Stimulated activated CD8-positive, alpha-beta memory T cell treated with anti-CD3 and anti-CD28 coated beads, Interleukin-4, amount 100 ng/mL, for 48 hours (primary cell): Measurements from ENCODE around the gene RAB6D.
"Not testable (repeated sequence)": the region's sequence is repeated elsewhere in the genome, so short reads cannot be mapped to it uniquely, and the experiment has no call there.

Source experiments
- DNase-seq: peaks from one replicate; pipeline ENCODE4 v3.0.0-alpha.2; 2020

RAB6D gene

DNA sequence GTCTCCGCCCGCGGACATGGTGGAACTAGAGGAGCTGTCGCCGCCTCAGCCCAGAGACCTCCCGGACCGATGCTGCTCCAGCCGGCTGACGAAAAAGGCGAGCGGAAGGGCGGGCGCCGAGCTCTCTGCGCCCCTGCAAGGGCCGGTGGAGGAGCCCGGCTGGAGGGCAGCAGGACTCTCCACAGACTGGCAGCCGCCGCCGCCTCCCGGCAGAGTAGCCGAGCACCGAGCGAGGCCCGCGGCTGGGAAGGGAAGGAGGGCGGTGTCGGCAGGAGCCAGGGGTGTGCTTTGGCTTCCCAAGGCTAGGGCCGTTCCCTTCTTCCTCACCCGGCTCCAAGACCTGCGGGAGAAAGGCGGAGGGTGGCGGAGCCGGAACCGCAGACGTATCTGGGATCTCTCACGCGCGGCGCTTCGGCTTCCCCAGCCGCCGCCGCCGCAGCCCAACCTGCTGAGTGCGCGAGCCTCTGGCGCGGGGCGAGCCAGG lies at the start of gene RAB6D:
Gene RAB6D, minus strand, starts transcription at position 466 of the 484 bp plus-strand sequence. Its CDS starts 448 bp downstream, at position 18.
- DNase-seq: peak; percentile 27

DNA sequence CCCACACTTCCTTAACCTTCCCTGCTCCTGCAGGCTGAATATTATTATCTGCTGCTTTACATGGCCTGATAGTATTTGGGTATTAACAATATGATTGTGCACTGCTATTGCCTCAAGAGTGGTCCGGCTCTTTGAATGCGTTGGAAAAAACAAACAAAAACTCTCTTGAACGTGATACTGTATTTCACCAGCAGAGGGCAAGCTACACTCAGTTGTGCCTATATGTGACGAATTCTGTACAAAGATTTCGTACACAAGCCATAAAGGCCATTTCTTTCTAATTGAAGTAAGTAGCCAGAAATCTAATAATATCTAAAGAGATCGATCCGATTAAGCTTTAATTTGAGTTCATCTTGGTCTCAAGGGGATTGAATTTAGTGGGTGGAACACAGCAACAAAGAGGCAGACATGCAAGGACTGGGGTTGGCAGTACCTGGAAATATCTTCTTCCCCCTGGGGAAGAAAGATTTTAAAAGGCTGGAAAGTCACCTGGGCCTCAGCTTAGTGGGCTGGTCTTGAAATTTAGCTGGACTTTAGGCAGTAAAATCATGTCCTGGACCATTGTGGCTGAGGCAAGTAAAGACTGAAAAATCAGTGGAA lies 49.3 kb upstream of the RAB6D start:
- DNase-seq: no peak

DNA sequence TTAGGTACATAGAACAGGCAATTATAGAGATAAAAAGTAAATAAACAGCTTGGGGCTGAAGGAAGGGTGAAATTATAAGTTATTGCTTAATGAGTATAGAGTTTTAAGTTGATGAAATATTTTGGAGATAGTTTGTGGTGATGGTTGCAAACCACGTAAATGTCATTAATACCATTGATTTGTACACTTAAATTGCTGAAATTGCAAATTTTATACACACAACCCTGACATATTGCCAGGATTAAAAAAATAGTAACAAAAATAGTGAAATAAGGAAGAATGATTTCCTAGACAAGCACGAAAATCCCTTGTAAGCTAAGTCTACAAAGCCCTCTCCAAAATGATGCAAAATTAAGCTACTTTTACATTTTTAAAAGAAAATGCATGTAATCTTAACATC lies 46.2 kb upstream of the RAB6D start:
- DNase-seq: no peak

DNA sequence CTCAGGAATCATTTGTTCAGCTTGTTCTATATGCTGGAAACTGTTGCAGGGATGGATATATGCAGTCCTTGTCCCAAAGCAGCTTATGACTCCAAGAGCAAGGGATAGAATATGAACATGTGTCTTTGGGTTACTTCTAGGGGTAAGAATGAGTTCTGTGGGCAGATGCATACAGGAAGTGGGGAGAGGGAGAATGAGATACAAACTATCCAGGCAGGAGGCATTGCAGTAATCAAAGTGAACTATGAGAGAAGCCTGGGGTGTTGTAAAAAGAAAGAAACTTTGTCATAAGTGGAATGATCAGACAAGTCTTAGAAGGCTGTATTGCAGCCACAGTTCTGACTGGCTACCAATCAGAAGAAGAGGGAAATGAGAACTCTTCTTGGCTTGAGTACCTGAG lies 44.8 kb upstream of the RAB6D start:
- DNase-seq: no peak

DNA sequence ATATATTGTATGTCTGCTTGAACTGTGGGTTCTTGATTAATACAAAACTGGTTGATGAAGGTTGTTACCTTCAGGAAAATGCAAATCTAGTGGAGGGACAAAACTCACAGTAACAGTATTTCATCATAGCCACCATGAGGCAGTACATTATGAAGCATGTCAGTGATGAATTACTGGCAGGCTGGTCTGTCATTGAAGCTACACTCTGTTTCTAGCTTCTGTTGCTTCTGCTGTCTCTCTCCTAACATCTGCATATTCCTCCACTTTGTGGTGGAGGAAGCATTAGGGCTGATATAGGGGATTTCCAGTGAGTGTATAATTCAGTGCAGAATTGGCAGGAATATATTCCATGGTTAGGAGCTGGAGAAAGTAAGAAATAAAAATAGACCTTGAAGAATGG lies 44.2 kb upstream of the RAB6D start:
- DNase-seq: no peak

DNA sequence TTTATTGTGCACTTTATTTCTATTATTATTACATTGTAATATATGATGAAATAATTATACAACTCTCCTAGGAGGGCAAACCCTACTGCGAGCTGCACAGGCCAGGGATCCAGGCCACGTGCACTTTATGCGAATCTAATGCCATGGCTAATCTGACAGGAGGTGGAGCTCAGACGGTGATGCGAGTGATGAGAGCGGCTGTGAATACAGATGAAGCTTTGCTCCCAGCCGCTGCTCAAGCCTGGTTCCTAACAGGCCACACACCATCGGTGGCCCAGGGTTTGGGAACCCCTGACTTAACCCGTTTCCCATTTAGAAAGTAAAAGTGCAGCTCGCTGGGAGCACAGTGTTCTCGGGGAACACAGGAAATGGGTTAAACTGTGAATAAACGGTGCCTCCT lies 40.8 kb upstream of the RAB6D start:
- no peak for DNase-seq

DNA sequence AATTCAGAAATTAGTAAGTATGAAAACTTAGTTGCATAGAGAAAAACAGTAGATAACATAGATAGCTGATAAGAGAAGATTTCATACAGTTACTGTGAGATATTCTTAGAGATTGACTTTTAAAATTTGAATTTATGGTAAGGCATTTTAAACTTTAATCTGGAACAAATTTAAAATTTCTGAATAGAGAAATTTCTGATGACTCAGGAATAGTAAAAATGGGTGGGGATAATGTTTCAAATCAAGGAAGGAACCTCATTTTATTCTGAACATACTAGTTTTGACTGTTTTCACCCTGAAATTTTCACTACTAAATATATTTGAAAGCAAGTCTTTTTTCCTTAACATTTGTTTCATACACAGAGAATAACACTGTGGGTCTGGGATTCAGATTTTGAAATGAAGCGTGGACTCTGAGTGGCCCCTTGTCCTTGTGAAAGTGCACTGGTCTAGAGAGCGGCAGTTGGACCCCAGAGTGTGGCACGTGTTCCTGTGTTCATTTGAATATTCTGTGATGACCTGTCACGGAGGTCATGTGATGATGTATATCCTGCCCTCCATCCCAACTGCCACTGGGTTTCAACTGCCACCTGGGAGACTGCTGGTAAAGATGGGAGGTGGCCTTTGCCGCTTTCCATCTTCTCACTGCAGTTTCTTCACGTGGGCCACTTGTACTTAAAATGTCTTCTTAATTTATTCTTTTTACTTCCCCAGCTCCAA lies 38.5 kb upstream of the RAB6D start:
- no peak for DNase-seq

DNA sequence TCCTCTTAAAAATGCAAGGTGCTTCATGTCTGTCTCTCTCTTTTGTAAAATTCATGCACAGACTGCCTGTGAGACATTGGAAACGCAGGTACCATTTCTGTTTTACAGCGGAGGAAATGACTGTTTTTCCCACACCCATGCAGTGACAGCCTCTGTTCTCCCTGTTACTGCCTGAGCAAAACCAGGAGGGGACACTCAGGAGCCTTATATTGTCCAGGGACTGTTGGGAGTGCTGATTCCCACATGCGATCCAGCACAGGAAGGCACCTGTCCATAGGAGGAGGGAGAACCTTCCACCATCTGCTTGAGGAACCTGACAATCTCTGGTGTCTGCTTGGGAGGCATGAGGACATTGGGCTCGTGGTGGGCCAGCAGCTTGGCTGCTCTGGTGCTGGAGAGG lies 36.9 kb upstream of the RAB6D start:
- DNase-seq: no peak

DNA sequence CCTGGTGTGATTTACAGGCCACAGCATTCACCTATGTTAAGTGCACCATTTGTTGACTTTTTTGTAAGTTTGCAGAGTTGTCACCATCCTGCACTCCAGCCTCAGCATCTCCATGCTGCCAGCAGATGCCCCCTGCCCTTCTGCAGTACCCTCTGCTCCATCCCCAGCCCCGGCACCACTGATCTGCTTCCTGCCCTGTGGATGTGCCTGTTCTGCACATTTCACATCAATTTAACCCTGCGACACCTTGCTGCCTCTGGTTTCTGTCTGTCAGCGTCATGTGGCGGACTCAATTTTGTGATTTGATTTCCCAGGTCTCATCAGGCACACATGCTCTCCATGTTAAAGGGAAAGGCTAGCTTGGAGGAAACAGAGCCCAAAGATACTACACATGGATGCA lies 36.5 kb upstream of the RAB6D start:
- DNase-seq: not testable (repeated sequence)

DNA sequence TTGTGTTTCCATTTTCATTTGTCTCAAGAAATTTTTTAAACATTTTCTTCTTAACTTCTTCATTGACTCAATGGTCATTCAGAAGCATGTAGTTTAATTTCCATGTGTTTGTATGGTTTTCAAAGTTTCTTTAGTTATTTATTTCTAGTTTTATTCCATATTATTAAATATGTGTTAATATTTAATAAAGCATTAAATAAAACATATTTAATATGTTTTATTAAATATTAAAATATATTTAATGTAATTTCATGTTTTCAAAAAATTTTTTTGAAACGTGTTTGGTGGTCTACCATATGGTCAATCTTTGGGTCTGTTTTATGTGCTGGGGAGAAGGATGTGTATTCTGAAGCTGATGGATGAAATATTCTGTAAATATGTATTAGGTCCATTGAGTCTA lies 32.2 kb upstream of the RAB6D start:
- not testable (repeated sequence) for DNase-seq

DNA sequence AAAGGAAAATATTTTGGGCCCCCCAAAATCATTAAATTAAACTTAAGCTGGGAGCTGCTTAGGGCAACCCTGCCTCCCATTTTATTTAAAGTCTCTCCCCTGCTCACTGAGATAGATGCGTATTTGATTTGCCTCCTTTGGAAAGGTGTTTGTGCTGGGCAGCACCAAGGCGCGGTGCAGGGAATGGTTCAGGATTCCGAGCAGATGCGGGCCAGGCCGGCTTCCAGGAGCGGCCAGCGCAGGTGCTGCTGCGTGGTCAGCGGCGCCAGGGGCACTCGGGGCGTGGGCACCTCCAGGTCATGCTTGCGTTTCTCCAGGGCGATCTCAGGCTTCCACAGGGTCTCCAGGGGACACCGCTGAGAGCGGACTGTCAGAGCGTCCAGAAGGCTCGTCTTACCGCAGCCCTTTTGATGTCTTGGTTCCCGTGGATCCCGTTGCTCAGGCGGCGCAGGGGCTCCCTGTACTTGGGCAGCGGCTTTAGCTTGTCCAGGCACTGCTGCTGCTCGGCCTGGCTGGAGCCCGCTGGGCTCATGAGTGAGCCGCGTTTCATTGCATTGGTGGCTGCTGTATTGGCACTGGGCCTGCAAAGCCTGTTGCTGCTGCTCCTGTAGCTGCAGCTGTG lies 31.2 kb upstream of the RAB6D start:
- DNase-seq: not testable (repeated sequence)

DNA sequence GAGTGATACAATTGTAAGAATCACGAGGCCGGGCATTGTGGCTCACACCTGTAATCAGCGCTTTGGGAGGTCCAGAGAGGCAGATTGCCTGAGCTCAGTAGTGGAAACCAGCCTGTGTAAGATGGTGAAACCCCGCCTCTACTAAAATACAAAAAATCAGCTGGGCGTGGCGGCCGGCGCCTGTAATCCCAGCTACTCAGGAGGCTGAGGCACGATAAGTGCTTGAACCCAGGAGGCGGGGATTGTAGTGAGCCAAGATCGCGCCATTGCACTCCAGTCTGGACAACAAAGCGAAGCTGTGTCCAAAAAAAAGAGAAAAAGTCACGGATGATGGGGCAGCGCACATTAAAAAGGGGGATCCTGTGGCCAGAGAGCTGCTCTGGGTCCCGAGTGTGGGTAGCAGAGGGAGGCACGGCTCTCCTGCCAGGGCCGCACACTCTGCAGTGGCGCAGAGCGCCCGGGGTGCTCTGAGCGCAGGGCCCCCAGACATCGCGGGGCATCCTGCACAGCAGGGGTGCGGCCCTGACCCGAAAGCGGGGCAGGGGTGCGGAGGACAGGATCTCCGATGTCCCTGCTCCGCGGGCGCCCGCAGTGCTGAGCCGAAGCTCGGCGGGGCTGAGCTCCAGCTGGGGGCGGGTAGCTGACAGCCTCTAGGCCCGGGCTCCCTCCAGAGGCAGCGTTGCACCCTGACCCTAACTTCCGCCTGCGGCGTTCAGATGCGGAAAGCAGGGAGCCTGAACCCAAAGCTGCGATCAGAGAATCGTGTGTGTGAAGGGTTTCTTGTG lies 30.4 kb upstream of the RAB6D start:
- peak; percentile 43 for DNase-seq

DNA sequence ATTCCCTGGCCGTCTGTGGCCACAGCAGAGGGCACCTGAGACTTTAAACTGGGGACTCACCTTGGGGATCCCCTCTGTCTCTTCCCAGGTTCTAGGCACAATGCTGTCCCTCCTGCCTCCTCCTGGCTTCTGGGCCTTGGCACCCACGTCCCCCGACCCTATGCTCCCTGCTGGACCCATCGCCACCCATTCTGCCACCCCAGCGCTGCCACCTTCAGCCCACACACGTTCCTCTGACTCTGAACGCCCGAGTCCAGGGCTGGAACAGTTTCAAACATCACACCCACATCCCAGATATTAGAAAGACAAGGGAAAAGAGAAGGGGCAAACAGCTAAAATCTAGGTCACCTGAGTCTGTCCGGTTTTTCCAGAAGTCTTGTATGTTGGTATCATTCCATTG lies 28.0 kb upstream of the RAB6D start:
- not testable (repeated sequence) for DNase-seq

DNA sequence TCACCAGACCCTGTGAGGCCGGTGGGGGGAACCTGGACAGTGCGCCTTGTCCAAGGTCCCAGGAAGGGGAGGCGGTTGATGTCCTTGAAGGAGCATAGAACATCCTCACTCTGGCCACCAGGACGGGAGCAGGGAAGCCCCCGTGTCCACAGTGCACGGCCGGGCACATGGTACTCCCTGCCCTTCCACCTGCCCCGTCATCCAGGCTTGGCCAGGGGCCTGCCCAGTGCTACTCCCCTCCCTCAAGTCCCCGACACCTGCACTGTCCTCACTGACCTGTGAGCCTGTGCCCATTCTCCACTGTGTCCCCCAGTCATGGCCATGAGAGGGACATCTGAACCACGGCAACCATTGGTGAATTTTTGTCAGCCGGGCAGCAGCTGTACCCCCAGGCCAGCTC lies 27.5 kb upstream of the RAB6D start:
- DNase-seq: not testable (repeated sequence)

DNA sequence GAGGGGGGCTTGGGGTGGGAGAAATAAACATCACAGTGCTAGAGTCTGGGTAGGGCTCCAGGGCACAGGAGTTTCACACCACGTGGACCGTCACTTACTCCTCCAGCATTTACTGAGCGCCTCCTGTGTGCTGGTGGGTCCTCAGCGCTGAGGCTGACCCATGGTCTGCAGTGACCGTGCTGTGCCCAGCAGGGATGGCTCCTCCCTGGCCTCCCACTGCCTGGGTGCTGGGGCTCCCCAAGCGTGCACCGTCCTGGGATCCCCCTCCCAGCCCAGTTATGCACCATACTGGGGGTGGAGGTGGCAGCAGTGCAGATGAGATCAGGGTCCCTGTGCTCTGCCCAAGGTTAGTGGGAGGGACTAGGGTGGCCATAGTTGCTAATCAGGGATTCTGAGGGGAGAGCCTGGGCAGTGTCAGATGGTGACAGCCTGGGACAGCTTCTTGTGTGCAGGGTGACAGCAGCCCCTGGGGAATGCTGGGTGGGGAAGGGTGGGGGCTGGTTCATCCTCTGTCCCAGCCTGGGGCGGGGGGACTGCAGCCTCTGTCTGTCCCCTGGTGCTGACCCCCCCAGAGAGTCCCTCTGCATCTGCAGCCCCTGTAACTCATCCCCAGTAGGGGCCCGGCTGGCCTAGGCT lies 26.6 kb upstream of the RAB6D start:
- DNase-seq: not testable (repeated sequence)

DNA sequence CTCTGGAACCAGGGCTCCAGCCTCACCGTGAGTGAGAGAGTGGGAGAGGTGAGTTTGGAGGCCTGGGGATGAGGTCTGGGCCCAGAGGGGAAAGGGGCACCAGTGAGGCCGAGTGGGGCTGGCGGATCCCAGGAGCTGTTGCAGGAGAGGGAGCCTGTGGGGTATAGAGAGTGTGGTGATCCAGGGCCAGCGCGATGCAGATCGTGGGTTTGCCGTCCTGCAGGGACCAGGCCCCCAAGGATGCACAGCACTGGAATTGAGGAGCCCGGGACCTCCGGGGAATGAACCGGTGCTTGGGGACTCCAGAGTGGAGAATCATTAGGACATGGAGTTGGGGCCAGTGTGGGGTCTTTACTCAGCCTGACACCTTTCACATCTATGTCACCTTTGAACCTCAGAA lies 25.7 kb upstream of the RAB6D start:
- no peak for DNase-seq

DNA sequence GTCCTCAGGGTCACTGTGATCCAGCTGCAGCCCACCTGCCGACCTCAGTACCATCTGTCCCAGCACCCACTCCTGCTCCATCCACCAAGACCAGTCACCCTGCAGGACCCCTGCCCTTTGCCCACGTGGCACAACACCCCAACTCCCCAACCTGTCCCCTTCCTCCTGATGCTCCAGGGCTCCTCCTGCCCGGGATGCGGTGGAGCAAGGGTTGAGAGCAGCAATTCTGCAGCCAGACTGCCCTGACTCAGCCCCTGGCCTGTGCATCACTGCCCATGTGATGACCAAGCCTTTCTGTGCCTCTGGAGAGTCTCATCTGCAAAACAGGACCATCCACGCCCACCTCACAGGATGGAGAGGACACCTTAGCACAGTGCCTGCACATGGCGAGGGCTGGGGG lies 24.9 kb upstream of the RAB6D start:
- not testable (repeated sequence) for DNase-seq

DNA sequence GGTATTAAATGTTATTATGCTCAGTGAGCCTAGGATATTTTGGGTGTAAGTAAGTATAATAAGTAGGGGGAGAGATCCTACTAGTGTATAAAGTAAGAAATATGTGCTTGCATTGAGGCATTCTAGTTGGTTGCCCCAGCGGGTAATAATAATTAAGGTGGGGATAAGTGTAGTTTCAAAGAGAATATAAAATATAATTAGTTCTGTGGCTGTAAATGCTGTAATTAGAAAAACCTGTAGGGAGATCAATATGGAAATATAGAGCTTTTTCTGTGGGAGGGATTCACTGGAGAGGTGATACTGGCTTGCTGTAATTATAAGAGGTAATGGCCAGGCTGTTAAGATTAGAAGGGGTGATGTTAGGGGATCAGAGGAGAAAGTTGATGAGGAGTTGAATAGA lies 9.1 kb upstream of the RAB6D start:
- not testable (repeated sequence) for DNase-seq

DNA sequence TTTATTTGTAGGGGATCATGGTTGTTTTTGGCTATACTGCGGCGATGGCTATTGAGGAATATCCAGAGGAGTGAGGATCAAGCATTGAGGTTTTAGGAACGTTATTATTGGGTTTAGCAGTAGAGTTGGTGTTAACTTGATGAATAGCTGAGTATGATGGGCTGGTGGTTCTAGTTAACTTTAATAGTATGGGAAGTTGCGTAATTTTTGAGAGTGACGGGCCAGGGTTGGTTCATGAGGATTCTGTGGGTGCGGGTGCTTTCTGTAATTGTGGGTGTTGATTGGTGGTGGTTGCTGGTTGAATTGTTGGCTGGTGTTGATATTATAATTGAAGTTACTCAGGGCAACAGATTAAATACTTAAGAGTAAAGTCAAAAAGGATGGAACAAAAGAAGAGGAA lies 6.0 kb upstream of the RAB6D start:
- no peak for DNase-seq

DNA sequence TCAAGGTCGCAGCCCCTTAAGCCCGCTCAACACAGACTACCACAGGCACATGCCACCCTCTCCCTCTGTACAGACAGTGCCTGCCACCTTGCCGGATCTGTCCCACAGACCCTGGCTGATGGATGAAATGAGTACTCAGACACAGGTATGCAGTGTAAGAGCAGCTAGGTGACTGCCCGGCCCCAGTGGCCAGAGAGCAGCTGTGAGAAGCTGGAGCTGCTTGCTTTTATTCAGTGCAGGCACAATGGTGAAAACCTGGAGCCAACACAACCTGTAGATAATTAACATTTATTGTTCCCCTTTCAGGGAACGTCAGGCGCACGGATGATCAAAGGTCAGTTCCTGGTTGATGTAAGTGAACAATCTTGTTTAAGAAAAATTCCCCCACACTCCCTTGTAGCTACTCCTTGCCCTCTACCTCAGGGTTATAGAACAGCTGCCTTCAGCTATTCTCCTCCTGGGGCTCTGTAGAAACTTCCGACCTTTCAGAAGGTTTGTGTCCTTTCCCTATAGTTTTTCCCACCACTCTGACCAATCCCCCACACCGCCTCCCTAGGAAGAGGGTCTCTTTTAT lies 4.6 kb upstream of the RAB6D start:
- not testable (repeated sequence) for DNase-seq

DNA sequence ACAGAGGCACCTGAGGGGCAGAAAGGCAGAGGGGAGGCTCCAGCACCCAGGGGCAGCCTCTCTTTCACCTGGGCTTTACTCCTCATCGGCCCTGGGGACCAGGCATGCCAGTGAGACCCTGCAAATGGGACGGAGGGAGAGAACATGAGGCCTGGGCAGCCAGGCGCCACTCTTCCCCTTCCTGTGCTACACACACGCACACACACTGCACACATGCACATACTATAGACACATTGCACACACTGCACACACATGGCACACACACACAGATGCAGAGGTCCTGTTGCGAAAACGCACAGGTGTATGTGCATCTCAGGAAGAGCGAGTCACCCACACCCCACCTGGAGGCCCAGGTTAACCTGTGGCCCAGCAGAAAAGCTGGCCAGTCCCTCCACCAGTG lies 3.4 kb upstream of the RAB6D start:
- no peak for DNase-seq

DNA sequence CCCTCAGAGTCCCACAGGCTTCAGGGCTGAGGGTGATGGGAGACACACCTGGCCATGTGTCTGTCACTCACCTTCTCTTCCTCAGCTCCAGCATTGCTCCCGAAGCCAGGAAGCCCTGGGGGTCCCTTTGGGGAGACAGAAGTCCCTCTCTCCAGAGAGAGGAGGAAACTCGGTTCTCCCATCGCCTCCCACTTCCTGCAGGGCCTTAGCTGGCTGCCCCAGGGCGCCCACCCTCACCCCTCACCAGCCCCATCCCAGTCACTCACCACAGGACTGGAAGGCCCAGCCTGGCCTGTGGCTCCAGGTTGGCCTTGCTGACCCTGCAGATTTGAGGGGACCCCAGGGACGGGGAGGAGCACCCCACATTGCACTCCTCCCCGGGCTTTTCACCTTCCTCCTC lies 2.7 kb upstream of the RAB6D start:
- DNase-seq: no peak

DNA sequence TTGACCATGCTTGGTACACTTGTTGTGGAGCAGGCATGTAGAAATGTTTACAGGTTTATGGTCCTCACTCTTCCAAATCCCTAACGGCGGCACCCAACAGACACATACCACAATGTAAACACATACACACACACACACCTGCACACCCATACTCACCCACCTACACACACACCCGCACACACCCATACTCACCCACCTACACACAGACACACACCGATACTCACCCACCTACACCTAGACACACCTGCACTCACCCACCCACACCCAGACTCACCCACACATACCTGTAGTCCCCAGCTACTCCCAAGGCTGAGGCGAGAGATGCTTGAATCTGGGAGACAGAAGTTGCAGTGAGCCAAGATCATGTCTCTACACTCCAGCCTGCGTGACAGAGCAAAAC lies 1.5 kb upstream of the RAB6D start:
- DNase-seq: no peak
